Activated CD8-positive, alpha-beta T cell treated with anti-CD3 and anti-CD28 coated beads for 36 hours (primary cell): ENCODE measurements around the gene PFDN4. TPM values are rescaled to one million over a fixed set of nuclear protein-coding genes. Genes with fewer than 3 reads are reported as not detected.

Experiments used
- ATAC-seq: fragments of 200-7000 bp; cut with Tn5 transposase; one replicate; pipeline ENCODE4 v1.10.0; 2021; ENCODE audit warnings: mild to moderate bottlenecking, moderate library complexity
- CTCF ChIA-PET: fragments of 350-600 bp; sonication (Branson Sonifier 250); formaldehyde crosslinking; loops from one replicate; lab custom pipeline; 2021; ENCODE audit warnings: antibody characterized with exemption; lab: Charles Lee
- POLR2A ChIA-PET: fragments of 350-600 bp; sonication (Branson Sonifier 250); formaldehyde crosslinking; loops from one replicate; lab custom pipeline; 2021; ENCODE audit warnings: antibody characterized with exemption; lab: Charles Lee
- DNase-seq: peaks from one replicate; pipeline ENCODE4 v3.0.0-alpha.2; 2020
- H3K27ac Mint-ChIP-seq: one replicate; pipeline ENCODE4 v1.8.0; 2021; ENCODE audit warnings: mild to moderate bottlenecking, mixed read lengths
- H3K27me3 Mint-ChIP-seq: one replicate; pipeline ENCODE4 v1.8.0; 2021; ENCODE audit warnings: mixed read lengths
- H3K36me3 Mint-ChIP-seq: one replicate; pipeline ENCODE4 v1.8.0; 2021; ENCODE audit warnings: low read depth, mixed read lengths
- H3K4me1 Mint-ChIP-seq: one replicate; pipeline ENCODE4 v1.8.0; 2021; ENCODE audit warnings: low read depth, mixed read lengths
- H3K4me3 Mint-ChIP-seq: one replicate; pipeline ENCODE4 v1.8.0; 2021; ENCODE audit warnings: mild to moderate bottlenecking, moderate library complexity, mixed read lengths
- H3K9me3 Mint-ChIP-seq: one replicate; pipeline ENCODE4 v1.8.0; 2021; ENCODE audit warnings: mixed read lengths
- intact Hi-C: fragments of 100-400 bp; cut with micrococcal nuclease; formaldehyde crosslinking; loops from one replicate; pipeline ENCODE4 v1.10.0; 2022
- total RNA-seq, 2 experiments: library from RNA; stranded (reverse); gene quantifications; one replicate each; pipeline ENCODE4 v1.2.3, GENCODE V29; 2021
- TF ChIP-seq, protein P1 (sequence below): fragments of 200-600 bp; IDR thresholded peaks from one replicate; pipeline ENCODE4 v1.8.0; 2022; ENCODE audit warnings: antibody characterized with exemption, mild to moderate bottlenecking

Gene PFDN4
- total RNA-seq, 2 experiments from 2014 or later = 31.1 to 37.4 TPM

DNA sequence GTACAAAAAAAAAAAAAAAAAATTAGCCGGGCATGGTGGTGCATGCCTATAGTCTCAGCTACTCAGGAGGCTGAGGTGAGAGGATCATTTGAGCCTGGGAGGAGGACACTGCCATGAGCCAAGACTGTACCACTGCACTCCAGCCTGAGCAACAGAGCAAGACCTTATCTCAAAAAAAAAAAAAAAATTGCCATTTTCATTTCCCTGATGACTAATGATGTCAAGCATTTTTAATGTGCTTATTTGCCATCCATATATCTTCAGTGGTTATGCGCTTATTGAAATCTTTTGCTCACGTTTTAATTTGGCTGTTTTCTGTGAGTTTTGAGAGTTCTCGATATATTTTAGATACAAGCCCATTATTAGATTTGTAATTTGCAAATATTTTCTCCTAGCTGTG is 46.7 kb downstream of the PFDN4 start:
- Mint-ChIP-seq H3K27me3 (peaks cover 1% of the 10 kb centered on the region), H3K36me3 (no peaks in the 10 kb centered on the region), H3K4me3 (no peak overlapping the region), H3K4me1 (no peaks in the 10 kb centered on the region), H3K9me3 (no peaks in the 10 kb centered on the region), H3K27ac (no peak overlapping the region)
- no peak for DNase-seq
- intact Hi-C loops = no loop called here
- ChIA-PET POLR2A (no interaction called here), CTCF (no interaction called here)
- TF ChIP-seq, protein P1, sequence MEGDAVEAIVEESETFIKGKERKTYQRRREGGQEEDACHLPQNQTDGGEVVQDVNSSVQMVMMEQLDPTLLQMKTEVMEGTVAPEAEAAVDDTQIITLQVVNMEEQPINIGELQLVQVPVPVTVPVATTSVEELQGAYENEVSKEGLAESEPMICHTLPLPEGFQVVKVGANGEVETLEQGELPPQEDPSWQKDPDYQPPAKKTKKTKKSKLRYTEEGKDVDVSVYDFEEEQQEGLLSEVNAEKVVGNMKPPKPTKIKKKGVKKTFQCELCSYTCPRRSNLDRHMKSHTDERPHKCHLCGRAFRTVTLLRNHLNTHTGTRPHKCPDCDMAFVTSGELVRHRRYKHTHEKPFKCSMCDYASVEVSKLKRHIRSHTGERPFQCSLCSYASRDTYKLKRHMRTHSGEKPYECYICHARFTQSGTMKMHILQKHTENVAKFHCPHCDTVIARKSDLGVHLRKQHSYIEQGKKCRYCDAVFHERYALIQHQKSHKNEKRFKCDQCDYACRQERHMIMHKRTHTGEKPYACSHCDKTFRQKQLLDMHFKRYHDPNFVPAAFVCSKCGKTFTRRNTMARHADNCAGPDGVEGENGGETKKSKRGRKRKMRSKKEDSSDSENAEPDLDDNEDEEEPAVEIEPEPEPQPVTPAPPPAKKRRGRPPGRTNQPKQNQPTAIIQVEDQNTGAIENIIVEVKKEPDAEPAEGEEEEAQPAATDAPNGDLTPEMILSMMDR = no peak
- no peak for ATAC-seq

DNA sequence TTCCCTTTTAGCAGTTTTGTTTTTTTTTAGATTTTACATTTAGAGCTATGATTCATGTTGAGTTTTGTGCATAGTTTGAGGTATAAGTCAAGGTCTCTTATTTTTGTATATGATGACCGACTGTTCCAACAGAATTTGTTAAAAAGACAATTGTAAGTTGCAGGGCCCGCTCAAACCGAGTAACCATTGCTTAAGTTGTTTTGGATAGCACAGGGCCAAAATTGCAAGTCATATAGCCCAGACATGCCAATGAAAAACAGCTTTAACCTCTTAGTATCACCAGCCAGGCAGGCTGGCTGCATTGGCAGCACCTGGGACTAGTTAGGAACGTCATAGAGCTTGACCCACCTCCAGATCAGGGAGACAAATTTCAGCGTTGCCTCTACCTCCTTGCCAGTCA is 47.3 kb downstream of the PFDN4 start:
- ATAC-seq (no peak), DNase-seq (no peak)
- intact Hi-C loops = no loop called here
- Mint-ChIP-seq H3K36me3 (no peaks in the 10 kb centered on the region), H3K27ac (no peak overlapping the region), H3K27me3 (peaks cover 1% of the 10 kb centered on the region), H3K4me1 (no peaks in the 10 kb centered on the region), H3K9me3 (no peaks in the 10 kb centered on the region), H3K4me3 (no peak overlapping the region)
- ChIA-PET CTCF (no interaction called here), POLR2A (no interaction called here)
- TF ChIP-seq, protein P1 = no peak

DNA sequence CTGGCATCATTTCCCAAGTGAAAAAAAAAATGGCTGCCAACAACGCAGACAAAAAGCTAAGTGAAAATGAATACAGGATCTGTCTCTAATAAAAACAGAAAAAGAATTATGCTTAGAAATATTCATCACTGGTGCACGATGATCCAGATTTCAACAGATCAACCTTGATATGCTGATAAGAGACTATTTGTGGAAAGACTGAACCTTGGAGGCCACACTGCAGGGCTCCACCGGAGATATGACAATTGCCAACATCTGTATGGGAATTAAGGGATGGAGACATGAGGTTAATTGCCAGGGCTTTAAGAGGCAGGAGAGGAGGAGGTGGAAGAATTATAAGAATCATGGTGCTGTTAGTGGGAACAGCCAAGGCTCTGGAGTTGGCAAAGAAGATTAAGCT is 48.3 kb downstream of the PFDN4 start:
- H3K4me1 Mint-ChIP-seq = no peaks in the 10 kb centered on the region
- no peak overlapping the region for H3K27ac Mint-ChIP-seq
- intact Hi-C loops = no loop called here
- DNase-seq (no peak), ATAC-seq (no peak)
- no peaks in the 10 kb centered on the region for H3K36me3 Mint-ChIP-seq
- TF ChIP-seq, protein P1 = no peak
- ChIA-PET CTCF (no interaction called here), POLR2A (no interaction called here)
- H3K4me3 Mint-ChIP-seq = no peak overlapping the region
- no peaks in the 10 kb centered on the region for H3K9me3 Mint-ChIP-seq
- peaks cover 3% of the 10 kb centered on the region for H3K27me3 Mint-ChIP-seq

DNA sequence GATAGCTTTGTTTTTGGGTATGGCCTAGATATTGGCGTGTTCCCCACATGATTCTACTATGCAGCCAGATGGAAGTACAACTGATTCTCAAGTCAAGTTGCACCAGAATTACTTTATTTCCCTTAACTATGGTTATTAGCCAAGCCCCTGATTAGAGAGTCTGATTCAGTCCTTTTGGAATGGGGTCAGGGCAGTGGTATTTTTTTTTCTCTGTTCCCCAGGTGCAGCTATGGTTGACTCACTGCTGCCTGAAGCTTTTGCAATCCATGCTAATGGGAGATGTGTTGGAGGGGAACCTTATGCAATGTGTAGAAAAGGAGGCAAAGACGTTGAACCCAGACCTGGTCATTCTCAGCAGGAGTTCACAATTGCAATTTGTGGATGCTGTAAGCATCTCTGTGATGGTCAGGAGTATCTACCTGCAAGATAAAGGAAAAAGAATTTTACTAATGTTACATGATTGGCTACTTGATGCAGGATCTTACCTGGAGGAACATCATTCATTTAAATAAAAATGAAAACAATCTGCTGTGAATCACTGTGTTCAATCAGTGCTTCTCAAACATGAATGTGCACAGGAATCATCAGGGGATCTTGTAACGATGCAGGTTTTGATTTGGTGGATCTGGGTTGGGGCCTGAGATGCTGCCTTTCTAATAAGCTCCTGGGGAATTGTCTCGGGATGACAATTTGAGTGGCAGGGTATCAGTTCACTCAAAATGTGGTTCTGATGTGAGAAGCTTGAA is 49.4 kb downstream of the PFDN4 start:
- intact Hi-C loops = no loop called here
- POLR2A ChIA-PET = no interaction called here

DNA sequence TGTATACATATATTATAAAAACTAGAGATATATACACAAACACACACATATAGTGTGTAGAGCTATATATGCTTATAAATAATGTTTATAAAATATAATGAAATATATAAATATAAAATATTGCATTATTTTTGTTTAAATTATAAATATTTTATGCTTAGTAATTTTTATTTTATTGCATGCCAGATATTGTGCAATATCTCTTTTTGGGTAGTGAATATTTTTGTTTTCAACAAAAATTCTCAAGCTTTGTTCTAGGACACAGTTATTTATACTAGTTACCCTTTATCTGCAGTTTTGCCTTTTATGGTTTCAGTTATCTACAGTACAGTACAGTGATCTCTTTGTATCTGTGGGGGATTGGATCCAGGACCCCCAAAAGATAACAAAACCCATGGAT is 52.2 kb downstream of the PFDN4 start:
- ChIA-PET CTCF (no interaction called here), POLR2A (no interaction called here)
- ATAC-seq (no peak), DNase-seq (no peak)
- TF ChIP-seq, protein P1 = no peak
- Mint-ChIP-seq H3K4me1 (no peaks in the 10 kb centered on the region), H3K27ac (no peak overlapping the region), H3K4me3 (no peak overlapping the region), H3K27me3 (peaks cover 12% of the 10 kb centered on the region), H3K9me3 (no peaks in the 10 kb centered on the region), H3K36me3 (no peaks in the 10 kb centered on the region)
- intact Hi-C loops = no loop called here

More for the DNA sequence above, 49.4 kb downstream of the PFDN4 start:
- ATAC-seq (no peak), DNase-seq (no peak)
- Mint-ChIP-seq H3K27me3 (peaks cover 5% of the 10 kb centered on the region), H3K27ac (no peak overlapping the region), H3K9me3 (no peaks in the 10 kb centered on the region), H3K36me3 (no peaks in the 10 kb centered on the region), H3K4me1 (no peaks in the 10 kb centered on the region), H3K4me3 (no peak overlapping the region)
- TF ChIP-seq, protein P1 = no peak
- CTCF ChIA-PET = no interaction called here
